CD4-positive, alpha-beta T cell treated with Interleukin-4 for 1 hour (primary cell): ENCODE results near the gene IMMP2L.
"Not testable (repeated sequence)": the region's sequence is repeated elsewhere in the genome, so short reads cannot be mapped to it uniquely, and the experiment has no call there.

ENCODE experiments used
- DNase-seq, 2 donors: peaks; one replicate each; pipeline ENCODE4 v3.0.0-alpha.2; 2020 to 2022

IMMP2L gene

GRCh38 chr7:111450705-111451104, 111.6 kb downstream of the IMMP2L start:
- not testable (repeated sequence) for DNase-seq

DNA sequence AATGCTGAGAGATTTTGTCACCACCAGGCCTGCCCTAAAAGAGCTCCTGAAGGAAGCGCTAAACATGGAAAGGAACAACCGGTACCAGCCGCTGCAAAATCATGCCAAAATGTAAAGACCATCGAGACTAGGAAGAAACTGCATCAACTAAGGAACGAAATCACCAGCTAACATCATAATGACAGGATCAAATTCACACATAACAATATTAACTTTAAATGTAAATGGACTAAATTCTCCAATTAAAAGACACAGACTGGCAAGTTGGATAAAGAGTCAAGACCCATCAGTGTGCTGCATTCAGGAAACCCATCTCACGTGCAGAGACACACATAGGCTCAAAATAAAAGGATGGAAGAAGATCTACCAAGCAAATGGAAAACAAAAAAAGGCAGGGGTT, 114.8 kb downstream of the IMMP2L start:
- DNase-seq = not testable (repeated sequence)

- DNase-seq = no peak
Observed at GRCh38 chr7:111439977-111440376, 122.3 kb downstream of the IMMP2L start.

DNA sequence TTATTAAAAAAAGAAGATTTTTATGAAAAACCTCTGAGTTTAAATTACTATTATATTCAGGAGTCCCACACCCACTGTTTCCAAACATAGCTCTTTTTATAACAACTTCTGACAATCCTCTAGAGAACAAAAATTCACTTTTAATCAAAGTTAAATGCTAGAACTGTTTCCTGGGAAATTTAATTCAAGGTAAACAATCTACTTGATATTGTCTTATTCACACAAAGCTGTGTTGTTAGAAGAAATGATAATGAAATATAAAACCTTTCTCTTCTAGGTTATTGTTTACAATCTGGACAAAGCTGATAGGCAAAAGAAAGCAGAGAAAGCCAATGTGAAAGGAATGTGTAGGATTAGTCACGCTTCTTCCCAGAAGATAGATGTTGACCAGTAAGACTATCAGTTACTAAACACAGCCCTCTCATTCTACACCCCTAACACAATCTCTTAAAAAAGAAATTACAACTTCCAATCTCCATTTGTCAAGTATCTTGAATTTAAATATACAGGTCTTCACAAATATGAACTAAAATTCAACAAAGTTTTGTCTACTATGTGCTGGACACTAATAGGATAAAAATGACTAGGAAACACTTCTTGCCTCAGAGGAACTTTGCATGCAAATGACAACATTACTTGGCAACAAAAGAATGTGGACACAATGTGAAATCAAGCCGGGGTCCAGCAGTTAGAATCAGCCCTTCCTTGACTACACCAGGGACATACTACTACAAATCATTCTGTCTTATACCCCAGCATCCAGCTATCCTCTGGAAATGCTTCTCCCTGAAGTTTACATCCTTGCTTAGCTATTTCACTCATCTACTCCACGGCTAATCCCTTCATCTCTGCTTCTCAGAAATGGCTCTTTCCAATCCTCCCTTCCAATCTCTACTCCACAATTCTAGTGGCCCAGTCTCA, 123.7 kb downstream of the IMMP2L start:
- no peak for DNase-seq

DNA sequence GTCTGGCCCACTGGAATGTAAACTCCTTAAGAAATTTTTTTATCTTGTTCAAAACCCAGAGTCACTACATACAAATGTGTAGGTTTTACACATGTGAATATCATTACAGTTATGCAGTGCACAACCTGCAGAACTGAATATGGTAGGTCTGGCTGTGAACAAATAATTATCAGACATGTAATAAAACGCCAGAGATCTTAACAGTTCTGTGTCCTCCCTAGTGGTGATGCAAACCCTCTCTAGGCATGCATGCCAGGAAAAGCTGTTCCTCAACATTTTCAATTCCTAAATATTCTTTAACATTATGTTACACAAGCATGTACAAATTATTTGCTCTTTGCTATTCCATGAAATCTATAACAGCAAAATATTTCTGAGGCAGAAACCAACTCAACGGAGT, 124.6 kb downstream of the IMMP2L start:
- no peak for DNase-seq

DNA sequence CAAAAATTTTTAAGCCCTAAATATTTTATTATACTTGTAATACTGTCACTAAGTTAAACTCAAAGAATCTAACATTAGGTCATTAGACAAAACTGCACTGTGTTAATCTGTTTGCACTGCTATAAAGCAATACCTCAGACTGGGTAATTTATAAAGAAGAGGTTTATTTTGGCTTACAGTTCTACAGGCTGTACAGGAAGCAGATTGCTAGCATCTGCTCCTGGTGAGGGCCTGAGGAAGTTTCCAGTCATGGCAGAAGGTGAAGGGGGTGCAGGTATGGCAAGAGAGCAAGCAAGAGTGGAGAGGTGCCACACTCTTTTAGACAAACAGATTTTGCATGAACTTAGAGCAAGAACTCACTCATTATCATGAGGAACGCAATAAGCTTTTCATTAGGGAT, 125.7 kb downstream of the IMMP2L start:
- DNase-seq = no peak

GRCh38 chr7:111433426-111433825, 128.9 kb downstream of the IMMP2L start:
- DNase-seq = no peak

GRCh38 chr7:111429781-111430180, 132.5 kb downstream of the IMMP2L start:
- no peak for DNase-seq

DNA sequence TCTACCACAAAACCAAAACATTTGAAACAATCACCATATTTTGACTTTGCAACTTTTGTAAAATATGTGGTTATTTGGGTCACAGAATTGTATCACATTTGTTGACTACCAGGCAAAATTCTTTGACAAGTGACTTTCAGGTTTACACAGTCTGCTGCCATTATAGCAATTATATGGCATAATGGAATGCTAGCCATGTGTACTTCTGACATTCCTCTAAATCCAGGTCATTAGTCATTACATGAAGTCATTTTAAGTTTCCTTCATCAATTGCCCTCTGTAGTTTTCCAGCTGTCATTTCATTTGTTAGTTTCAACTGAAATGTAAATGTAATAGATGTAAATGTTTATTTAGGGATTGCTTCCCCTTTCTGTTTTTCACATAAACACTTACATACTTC, 137.5 kb downstream of the IMMP2L start:
- no peak for DNase-seq

GRCh38 chr7:111414374-111414773, 147.9 kb downstream of the IMMP2L start:
- DNase-seq = no peak

- DNase-seq = no peak
Observed at GRCh38 chr7:111413739-111414138, 148.6 kb downstream of the IMMP2L start.

DNA sequence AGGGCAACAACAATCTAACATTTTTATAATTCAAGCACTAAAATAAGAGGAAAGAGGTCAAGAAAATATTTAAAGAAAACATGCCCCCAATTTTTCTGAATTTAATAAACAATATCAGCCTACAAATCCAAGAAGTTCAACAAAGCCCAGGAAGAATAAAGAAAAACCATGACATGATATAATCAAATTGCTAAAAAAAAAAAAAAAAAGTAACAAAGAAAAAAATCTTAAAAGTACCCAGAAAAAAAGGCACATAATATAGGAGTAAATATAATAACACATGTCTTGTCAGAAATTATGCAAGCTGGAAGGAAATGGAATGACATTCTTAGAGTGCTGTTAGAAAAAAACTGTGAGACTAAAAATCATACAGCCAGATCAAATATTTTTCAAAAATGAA, 151.4 kb downstream of the IMMP2L start:
- DNase-seq = no peak

- DNase-seq = no peak
Observed at GRCh38 chr7:111409714-111410422, 152.4 kb downstream of the IMMP2L start.

- no peak for DNase-seq
Observed at GRCh38 chr7:111408724-111409123, 153.6 kb downstream of the IMMP2L start.

DNA sequence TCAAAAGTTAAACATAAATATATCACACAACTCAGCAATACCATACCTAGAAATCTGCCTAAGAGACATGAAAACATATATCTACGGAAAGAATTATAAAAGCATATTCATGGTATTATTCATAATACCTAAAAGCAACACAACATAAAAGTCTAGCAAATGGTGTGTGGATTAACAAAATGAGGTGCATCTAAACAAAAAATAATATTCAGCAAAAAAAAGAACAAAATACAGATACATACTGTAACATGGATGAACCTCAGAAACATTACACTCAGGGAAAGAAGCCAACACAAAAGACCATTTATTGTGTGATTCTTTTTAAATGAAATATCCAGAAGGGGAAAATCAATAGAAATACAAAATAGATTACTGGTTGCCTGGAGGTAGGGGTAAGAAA, 155.0 kb downstream of the IMMP2L start:
- DNase-seq = no peak

DNA sequence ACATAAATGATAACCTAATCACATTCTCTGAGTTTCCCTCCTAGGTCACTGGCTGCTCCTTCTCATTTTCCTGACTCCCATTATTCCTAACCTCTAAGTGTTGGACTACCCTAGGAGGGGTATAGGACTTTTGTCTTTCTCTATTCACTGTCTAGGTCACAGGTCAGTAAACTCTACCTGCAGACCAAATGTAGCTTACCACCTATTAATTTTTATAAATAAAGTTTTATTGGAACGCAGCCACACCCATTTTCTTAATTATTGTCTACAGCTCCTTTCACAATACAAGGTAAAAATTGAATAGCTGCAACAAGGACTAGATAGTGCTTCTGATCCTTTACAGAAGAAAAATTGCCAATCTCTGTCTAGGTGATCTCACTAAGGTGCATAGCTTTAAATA, 156.7 kb downstream of the IMMP2L start:
- no peak for DNase-seq

GRCh38 chr7:111401516-111401915, 160.8 kb downstream of the IMMP2L start:
- DNase-seq = no peak

- no peak for DNase-seq
Observed at GRCh38 chr7:111400088-111400487, 162.2 kb downstream of the IMMP2L start.

DNA sequence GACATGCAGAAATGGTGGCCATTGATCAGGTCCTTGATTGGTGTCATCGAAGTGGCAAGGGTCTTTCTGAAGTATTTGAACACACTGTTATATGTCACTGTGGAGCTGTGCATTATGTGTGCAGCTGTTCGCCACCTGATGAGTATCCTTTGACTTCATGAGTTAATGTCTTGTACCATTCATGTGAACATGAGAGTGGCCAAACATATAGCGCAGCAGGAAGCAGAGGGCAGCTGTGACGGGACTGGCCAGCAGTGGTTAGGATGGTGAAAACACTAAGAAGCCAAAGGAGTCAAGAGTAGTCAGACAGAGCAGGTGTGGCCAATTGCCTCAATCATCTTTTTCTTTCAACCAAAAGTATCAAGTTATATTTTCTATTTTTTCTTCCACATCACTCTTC, 167.4 kb downstream of the IMMP2L start:
- DNase-seq = no peak

DNA sequence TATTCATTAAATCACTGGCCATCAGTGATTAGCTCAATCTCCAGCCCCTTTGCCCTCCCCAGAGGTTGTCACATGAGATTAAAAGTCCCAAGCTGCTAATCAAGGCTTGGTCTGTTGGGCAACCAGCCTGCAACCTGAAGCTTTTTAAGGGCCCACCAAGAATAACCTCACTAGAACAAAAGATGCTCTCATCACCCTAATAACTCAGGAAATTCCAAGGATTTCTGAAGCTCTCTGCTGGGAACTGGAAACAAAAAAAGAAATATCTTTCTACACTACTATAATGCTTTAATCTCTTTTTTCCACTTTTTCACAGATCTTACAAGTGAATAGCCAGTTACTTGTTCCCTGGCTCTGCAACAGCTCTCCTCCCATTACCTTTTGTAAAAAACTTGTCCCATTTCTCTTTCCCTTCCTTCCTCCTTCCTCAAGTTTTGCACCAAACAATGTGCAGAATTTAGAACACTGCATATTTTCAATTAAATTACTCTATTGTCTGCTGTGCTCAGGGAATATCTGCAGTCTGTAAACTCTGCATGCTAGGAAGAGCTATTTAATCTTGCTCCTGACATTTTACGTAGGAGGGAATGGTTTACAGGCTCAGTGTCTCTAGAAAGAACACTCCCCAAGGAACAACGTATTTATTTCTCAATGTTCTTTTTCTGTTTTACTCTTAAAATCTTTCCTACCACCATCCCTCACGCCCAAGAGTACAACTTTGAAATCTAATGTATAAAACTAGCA, 169.1 kb downstream of the IMMP2L start:
- DNase-seq = no peak

DNA sequence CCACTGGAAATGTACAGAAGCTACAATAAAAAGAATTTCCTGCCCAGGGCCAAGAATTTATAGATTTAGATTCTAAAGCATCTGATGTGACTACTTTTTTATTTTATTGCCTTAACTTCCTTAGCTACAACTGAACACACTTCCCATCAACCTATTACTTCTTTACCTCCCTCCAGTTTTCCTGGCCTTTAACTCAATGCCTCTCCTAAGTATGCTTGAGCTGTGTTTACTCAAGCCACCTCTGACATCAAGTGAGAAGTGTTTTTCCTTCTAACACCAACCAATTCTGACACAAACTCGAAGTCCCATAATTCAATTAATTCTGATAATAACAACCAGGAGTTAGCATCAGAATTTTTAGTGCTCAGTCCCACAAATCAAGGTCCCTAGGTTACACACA, 170.0 kb downstream of the IMMP2L start:
- DNase-seq = no peak

DNA sequence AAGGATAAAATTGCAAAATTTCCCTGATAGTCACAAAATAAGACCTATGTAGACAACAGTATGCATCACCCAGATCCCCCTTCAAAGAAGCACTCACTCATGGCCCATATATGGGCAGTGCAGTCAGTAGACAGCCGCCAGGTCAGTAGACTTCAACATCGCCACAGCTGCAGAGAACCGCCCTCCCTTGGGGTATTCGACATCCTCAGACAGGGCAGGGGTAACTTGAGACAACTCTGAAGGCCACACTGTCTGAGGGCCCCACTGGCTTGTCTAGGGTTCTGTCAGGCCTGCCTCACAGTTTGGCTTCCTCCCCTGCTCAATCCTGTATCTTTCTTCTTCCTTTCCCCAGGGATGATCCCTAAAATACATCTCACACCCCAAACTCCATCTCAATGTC, 172.3 kb downstream of the IMMP2L start:
- no peak for DNase-seq

DNA sequence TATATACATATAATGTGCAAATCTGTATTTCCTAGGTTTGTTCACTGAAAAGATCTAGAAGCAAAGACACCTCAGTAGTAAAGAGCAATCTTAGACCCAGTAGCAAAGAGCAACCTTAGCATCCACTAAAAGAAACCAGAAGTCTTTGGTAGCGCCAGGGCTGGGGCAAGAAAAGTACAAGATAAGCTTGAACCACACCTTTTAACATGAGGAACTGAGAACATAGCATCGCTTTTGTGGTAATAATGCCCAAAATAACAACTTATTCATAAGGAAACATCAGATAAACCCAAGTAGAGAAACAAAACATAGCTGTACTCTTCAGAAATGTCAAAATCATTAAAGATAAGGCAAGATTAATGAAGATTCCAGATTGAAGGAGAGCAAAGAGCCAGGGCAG, 173.4 kb downstream of the IMMP2L start:
- no peak for DNase-seq

GRCh38 chr7:111388016-111388415, 174.3 kb downstream of the IMMP2L start:
- DNase-seq = no peak
